GM10266 (cell line): ENCODE results near the gene SYMPK.
"Not testable (repeated sequence)": the region's sequence is repeated elsewhere in the genome, so short reads cannot be mapped to it uniquely, and the experiment has no call there.

Experiments used
- DNase-seq: peaks from one replicate; pipeline ENCODE4 v3.0.0; 2012; ENCODE audit errors: extremely low spot score
- TF ChIP-seq, protein P1 (sequence below): IDR thresholded peaks from 2 replicates; pipeline ENCODE4 v1.5.1; 2012; ENCODE audit warnings: mild to moderate bottlenecking, low read depth; ENCODE audit not compliant: control insufficient read depth, insufficient read depth; ENCODE audit errors: missing control alignments

SYMPK gene

DNA sequence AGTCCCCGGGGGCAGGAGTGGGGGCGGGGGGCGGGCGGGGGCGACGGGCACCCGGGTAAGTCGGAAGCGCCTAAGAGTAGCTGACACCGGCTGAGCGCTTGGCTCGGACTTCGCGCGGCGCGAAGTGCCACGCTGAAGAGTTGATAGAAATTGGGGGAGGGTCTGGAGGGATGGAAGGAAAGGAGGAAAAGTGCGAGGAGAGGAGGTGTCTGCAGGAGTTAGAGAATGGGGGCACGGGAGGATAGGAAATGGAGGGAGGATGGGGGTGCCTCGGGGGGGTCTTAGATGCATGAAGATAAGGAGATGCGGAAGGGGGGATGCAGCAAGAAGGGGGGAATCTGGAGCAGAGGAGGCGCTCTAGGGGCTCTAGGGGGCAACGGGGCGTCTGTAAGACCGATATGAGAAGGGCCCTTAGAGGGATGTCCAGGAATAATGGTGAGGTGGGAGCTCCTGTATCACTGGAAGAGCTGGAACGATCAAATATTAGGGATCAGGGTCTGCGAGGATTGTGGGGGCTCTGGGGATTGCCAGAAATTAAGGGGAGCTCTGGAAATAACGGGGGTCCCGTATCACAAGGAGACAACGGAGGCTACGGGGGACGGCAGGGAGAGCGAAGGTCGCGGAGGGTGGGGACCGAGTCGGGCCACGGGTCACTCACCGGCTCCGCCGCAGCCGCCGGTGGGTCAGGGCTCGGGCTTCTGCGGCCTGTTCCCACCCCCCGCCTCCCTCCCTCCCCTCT is 39.1 kb upstream of the SYMPK start, which contains the start of gene MYPOP:
MYPOP (minus strand) TSS at position 702 of the 739 bp plus-strand sequence. CDS start 840 bp downstream, outside the sequence.
- TF ChIP-seq, protein P1, sequence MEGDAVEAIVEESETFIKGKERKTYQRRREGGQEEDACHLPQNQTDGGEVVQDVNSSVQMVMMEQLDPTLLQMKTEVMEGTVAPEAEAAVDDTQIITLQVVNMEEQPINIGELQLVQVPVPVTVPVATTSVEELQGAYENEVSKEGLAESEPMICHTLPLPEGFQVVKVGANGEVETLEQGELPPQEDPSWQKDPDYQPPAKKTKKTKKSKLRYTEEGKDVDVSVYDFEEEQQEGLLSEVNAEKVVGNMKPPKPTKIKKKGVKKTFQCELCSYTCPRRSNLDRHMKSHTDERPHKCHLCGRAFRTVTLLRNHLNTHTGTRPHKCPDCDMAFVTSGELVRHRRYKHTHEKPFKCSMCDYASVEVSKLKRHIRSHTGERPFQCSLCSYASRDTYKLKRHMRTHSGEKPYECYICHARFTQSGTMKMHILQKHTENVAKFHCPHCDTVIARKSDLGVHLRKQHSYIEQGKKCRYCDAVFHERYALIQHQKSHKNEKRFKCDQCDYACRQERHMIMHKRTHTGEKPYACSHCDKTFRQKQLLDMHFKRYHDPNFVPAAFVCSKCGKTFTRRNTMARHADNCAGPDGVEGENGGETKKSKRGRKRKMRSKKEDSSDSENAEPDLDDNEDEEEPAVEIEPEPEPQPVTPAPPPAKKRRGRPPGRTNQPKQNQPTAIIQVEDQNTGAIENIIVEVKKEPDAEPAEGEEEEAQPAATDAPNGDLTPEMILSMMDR = no peak

DNA sequence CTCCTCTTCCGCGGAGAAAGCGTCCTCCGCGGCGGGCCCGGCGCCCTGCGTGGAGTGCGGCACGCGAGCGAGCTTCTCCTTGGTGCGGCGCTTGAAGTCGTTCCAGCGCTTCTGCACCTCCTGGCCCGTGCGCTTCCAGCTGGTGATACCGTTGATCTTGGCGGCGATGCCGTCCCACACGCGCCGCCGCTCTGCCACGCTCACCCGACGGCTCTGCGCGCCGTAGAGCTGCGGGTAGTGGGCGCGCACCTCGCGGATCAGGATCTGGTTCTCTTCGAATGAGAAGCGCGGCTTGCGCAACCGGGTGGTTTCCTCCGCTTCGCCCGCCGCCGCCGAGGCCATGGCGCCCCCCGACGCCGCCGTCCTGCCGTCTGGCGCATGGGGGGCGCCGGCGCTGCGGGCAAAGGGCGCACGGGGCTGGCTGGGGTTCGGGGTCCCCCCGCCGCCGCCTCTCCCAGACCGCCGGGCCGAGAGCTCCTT is 38.5 kb upstream of the SYMPK start:
- no peak for DNase-seq
- TF ChIP-seq, protein P1 = no peak

More for the DNA sequence above, 39.1 kb upstream of the SYMPK start, which contains the start of gene MYPOP:
- peak; percentile 59 for DNase-seq

DNA sequence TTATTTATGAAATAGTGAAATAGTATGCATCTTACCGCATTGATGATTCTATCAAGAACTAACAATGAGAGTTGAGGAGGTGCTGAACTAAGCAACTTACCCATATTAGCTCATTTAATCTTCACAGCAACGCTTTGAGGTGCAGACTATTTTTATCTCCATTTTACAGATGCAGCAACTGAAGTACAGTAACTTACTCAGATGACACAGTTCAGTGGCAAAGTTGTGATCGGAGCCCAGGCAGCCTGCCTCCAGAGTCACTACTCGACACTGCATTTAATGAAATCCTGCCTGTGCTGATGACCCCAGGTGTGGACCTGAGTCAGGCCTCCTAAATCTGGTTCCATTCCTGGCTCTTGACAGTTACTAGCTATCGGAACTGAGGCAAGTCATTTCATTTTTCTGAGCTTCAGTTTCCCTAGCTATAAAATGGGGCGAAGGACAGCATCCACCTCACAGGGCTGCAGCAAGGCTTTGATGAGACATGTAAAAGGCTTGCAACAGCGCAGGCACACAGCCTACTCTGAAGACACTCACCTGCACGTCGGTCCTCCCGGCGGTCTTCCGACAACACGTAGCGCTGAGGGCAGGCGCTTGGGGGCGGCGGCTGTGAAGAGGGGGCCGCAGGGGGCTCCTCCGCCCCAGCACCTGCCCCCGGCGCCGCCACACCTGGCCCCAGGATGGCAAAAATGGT is 37.9 kb upstream of the SYMPK start:
- TF ChIP-seq, protein P1 = no peak
- no peak for DNase-seq

DNA sequence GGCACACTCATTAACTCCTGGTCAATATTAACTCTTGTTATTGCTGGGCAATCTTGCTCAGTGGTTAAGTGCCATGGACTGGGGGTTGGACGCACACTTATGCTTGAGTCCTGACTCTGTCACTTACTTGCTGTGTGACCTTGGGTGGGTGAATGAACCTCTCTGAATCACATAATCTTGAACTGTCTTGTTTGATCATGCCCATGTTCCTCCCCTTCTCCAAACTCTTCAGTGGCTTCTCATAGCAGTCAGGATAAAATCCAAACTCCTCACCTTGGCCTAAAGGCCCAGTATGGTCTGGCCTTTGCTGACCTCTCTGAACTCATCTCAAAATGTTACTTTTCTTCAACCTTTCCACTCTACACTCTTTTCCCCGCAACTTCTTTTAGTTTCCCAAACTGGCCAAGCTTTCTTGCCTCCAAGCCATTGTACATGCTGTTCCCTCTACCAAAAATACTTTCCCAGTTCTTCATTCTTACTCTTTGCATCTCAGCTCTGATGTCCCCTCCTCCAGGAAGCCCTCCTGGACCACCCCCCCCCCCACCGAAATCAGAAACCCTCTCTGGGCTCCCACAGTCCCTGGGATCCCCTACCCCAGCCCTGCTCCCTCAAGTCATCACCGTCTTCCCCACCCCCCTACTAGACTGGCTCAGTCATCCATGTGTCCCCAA is 37.1 kb upstream of the SYMPK start:
- TF ChIP-seq, protein P1 = no peak

DNA sequence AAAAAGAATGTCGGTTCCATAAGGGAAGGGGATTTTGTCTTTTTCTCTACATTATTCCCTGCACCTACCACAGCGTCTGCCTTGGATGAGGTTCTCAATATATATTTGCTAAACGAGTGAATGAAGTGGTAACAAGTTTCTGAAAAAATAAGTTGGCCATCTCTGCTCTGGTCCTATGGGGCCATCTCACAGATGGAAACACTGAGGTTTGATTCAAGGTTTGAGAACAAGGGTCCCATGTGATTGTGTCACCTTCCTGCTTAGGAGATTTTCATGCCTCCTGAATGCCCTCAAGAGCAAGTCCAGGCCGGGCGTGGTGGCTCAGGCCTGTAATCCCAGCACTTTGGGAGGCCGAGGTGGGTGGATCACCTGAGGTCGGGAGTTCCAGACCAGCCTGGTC is 36.3 kb upstream of the SYMPK start:
- TF ChIP-seq, protein P1 = no peak
- no peak for DNase-seq

More for the DNA sequence above, 37.1 kb upstream of the SYMPK start:
- no peak for DNase-seq

DNA sequence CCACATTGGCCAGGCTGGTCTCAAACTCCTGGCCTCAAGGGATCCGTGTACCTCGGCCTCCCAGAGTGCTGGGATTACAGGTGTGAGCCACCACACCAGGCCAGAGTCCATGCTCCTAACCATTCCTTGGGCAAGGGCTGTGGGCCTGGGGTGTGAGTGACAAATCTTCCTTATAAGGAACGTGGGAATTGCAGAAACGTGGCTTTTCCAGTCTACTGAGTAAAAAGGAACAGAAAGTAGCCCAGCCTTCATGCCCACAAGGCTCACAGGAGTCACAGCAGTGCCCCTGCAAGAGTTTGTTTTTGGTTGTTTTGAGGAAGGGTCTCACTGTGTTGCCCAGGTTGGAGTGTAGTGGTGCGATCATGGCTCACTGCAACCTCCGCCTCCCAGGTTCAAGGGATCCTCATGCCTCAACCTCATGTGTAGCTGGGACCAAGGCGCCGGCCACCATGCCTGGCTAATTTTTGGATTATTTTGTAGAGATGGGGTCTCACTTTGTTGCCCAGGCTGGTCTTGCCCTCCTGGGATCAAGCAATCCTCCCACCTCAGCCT is 34.4 kb upstream of the SYMPK start:
- DNase-seq = no peak
- TF ChIP-seq, protein P1 = no peak

DNA sequence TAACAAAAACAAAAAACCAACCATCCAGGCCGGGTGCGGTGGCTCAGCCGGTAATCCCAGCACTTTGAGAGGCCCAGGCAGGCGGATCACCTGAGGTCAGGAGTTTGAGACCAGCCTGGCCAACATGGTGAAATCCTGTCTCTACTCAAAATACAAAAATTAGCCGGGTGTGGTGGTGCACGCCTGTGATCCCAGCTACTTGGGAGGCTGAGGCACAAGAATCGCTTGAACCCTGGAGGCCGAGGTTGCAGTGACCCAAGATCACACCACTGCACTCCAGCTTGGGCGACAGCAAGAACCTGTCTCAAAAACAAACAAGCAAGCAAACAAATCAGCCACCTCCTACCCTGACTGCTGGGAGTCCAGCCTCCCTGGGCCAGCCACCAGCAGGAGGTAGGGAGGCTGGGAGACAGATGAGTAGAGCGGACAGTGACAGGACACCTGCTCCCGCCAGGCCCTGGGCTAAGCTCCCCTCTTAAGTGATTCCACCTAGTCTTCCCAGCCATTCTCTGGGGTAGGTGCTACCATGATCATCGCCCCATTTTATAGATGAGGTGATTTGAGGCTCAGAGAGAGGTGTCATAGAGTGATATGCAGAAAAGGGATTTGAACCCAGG is 33.1 kb upstream of the SYMPK start:
- not testable (repeated sequence) for DNase-seq
